Activated CD8-positive, alpha-beta memory T cell treated with anti-CD3 and anti-CD28 coated beads, Interleukin-2, amount 50 U/mL, for 4 hours (primary cell): ENCODE measurements around the gene FBXO41.

ENCODE experiments used
- DNase-seq: peaks from one replicate; pipeline ENCODE4 v3.0.0-alpha.2; 2020

The FBXO41 gene

DNA sequence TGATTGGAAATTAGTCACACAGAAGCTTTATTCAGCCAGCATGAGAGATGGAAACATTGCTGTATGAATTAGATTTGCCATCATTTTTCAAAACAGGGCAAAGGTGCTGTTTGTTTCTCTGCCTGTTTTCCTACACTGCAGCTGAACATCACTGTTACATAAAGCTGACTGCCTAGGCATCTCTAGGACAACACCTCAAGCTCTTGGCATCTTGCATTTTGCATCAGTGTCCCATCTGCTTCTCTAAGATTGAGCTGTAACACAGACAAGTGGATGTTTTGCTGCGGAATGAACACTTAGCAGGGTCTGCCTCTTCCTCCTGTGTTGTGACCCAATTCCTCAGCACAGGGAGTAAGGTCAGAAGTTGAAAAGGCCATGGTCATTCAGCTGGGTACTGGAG lies 45.3 kb downstream of the FBXO41 start:
- no peak for DNase-seq

DNA sequence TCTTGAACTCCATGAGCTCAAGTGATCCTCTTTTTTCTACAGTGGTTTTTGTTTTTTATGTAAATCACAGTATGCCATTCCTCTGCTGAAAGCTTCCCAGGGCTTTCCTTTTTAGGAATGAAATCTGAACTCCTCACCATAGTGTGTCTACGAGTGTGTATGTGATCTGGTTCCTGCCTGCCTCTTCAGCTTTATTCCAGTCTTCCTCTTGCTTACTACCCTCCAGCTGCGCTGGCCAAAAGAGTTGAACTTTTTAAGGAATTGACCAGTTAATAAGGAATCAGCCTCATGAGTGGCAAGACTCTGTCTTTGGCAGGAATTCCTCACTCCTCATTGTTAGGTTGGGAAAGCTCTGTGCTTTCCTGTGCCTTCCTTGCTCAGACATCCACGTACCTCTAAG lies 46.1 kb downstream of the FBXO41 start:
- no peak for DNase-seq

DNA sequence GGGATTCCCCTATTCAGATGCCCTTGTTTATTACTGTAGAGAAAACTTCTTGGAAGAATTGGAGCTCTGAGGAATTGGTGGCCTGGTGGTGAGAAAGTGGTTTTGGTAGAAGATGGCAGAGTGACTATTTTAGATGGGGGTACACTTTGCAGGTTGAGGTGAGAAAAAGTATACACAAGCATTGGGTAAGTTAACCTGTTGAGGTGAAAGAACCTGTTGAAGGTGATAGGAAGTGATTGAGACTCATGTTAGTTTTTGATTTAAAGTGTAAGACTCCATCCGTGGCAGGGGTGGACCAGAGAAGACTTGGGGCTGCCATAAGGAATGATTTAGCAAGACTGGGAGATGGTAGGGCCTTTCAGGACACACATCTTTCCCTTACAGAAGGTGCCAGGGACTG lies 47.1 kb downstream of the FBXO41 start:
- no peak for DNase-seq

DNA sequence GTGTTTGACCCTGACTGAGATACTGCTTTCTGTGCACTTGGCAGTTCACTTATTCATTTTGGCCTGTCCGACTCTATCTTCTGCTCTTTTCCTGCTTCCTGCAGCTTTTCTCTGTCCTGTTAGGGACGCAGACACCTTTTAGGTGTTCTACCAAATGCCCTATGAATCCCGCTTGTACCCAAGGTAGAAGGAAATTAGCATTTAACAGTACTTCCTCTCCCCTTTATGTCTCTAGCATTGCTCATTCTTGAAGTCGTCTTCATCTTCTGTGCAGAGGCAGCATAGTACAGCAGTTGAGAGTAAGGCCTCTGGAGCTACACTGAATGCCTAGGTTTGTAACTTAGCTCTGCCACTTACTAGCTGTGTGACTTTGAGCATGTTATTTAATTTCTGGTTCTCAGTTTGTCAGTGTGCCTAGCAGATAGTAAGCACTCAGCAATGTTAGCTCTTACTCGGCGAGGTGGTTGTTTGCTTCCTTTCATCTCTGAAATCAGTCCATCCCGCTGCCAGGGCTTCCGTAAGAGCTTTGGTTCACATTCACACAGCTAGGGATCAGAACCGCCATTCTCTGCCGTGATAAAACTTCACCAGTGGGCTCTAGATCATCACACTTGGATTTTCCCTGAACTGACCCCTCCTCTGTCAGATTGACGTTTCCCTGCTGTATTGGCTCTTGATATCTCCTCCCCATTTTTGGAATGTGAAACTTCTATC lies 48.8 kb downstream of the FBXO41 start:
- no peak for DNase-seq

DNA sequence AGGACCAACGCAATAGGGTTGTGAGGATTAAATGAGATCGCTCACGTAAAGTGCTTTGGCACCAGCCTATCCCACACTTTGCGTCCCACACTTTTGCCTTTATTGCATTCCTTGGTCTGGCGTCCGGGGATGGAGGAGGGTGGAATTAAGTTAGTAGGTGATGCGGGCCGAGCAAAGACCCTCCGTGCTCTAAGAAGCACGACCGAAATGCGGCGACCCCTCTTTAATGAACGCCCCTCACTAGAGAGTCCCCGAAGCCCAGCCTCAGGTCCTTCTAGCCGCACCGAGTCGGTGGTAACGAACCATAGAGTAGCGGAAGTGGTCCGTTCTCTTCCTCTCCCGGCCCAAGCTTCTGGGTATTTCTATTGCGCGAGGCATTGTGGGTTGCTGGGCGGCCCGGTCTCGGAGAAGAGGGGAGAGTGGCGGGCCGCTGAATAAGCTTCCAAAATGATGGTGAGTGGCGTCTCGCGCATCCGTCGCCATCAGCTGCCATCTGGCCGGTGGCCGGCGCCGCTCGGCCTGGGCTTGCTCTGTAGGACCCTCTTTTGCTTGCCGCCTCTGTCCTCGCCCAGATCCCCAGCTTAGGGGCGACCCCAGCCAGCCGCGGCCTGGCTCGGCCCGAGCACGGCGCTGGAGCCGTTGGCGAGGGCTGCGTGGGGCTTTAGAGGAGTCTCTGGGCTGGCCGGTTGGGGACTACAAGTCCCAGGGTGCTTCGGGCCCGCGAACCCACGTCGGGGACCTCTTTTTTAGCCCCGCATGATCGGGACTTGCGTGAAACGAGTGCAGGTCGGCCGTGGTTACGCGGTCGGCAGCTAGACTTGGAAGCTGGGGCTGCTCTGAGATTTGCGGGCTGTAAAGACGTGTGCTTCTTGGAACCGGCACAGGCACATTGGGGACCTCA lies 50.1 kb downstream of the FBXO41 start, which contains the start of gene CCT7:
Gene CCT7, plus strand, starts transcription at position 377 of the 901 bp plus-strand sequence. Its CDS starts 71 bp downstream, at position 448.
- peak; percentile 82 for DNase-seq

- peak; percentile 91 for DNase-seq
These were observed 50.9 kb downstream of the FBXO41 start, which contains the start of gene PRADC1 for GRCh38 chr2:73233154-73233931. PRADC1 (minus strand) TSS chr2:73233239; CDS start chr2:73233160, 79 bp downstream.

DNA sequence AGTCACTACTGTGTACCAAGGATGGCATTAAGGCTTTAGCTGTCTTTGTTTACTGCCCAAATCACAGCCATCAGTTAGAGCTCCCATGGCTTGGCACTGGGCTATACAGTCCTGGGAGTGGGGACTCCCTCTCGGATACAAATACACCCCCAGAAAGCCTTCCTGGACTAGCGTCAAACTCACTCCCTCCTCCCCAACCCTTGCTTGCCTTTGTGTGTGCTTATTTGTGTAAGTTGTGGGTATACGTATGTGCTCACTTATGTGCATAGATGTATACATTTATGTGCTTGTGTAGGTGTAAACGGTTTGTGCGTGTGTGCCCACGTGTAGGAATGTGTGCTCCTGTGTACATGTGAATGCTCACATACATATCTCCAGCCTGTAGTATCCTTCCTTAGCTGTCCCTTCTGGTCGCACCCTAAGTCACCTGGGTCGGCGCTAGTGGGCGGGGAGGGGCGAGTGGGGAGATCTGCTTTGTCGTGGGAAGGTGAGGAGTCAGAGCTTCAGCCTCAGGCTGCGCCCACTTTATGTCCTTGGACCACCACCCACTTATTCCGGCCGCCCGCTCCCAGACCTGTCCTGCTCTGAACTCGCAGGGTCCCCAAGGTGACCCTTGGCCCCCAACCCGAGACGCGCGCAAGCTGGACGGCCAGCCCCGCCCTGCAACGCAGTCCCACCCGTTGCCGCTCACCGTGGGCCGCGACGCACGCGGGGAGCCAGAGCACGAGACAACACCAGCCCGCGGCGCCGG lies 51.7 kb downstream of the FBXO41 start:
- DNase-seq, result no peak

- no peak for DNase-seq
These were observed 55.6 kb downstream of the FBXO41 start for GRCh38 chr2:73228631-73229030.

- DNase-seq, result no peak
These were observed 57.2 kb downstream of the FBXO41 start for GRCh38 chr2:73227086-73227485.

DNA sequence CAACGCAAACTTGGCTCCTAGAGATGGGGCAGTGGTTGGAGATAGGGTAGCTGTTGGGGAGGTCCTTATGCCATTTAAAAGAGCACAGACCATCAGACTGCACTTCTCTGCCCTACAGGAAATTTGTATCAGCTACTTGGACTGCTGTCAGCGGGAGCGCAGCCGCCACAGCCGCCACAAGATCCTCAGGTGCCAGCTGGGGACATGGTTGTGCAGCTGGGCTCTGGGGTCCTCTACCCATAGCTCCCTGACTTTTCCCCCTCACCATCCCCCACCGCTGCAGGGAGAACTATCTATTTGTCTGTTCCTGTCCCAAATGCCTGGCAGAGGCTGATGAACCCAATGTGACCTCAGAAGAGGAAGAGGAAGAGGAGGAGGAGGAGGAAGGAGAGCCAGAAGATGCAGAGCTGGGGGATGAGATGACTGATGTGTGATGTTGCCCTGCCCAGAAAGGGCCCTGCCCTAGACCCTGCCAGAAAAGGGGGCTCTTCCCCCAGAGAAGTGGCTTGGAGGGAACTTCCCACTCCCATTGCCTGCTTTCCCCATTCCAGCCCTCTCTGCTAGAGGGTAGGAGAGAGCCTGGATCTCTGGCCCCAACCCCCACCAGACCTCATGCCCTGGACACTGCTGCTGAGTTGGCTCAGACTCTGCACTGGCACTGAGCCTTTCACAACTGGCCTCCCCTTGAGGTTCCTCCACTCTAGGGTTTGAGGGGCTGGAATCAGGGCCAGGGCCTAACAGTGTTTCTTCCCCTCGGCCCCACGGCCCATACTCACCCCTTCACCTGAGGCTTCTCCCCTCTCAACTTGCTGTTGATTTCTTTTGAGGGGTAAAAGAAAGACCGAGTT lies 58.5 kb downstream of the FBXO41 start:
- DNase-seq, result no peak

DNA sequence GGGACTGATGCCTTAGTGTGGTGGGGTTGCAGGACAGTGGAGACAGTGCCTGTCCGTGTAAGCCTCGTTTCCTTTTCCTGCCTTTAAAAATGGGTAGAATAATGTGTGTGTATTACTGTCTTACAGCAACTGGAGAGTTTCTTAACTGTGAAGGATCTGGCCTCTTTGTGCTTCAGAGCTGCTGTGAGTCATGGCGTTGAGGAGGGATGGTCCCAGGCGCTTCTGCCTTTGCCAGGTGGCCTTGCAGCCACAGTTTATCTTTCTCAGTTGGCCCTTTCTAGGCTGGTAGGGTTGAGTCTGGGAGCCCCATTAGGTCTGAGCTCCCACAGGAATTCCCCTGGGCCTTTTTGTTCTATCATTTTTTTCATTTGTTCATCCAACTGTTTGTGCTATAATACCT lies 60.5 kb downstream of the FBXO41 start:
- DNase-seq, result no peak

DNA sequence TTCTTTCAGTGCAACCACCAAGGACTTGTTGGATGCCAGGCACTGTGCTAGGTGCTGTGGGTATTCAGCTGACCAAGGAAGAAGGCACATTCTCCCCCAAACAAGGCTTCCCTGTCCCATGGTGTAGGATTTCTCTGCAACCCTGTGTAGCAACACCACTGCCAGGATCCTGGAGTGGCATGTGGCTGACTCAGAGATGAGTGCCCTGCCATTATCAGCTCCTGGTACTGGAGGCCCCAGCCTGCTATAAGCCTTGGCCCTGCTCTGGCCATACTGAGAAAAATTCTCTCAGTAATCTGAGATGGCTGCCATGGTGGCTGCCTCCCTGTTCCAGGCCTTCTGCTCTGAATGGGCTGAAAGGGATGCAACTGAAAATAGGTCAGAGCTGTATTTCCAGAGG lies 66.0 kb downstream of the FBXO41 start:
- DNase-seq, result no peak

DNA sequence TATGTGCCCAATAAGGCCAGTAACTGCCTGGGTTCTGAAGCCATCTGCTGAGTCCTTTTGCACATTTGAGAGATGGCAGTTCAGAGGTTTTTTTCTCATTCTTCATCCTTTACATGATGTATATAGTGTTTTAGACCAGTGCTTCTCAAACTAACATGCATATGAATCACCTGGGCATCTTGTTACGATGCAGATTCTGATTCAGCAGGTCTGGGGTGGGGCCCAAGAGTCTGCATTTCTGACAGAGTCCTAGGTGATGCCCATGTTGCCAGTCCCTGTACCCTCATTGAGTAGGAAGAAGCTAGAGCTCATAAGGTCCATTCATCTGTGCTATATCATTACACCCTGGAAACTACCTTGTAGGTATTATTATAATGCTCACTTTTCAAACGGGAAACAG lies 66.5 kb downstream of the FBXO41 start:
- DNase-seq, result no peak

- DNase-seq, result no peak
These were observed 67.1 kb downstream of the FBXO41 start for GRCh38 chr2:73217160-73217559.

GRCh38 chr2:73215254-73215653 lies 69.0 kb downstream of the FBXO41 start:
- no peak for DNase-seq

GRCh38 chr2:73214120-73215035 lies 69.9 kb downstream of the FBXO41 start, which contains the start of gene SMYD5:
SMYD5 (plus strand) TSS chr2:73214245; CDS start chr2:73214267, 22 bp downstream.
- peak; percentile 94 for DNase-seq

DNA sequence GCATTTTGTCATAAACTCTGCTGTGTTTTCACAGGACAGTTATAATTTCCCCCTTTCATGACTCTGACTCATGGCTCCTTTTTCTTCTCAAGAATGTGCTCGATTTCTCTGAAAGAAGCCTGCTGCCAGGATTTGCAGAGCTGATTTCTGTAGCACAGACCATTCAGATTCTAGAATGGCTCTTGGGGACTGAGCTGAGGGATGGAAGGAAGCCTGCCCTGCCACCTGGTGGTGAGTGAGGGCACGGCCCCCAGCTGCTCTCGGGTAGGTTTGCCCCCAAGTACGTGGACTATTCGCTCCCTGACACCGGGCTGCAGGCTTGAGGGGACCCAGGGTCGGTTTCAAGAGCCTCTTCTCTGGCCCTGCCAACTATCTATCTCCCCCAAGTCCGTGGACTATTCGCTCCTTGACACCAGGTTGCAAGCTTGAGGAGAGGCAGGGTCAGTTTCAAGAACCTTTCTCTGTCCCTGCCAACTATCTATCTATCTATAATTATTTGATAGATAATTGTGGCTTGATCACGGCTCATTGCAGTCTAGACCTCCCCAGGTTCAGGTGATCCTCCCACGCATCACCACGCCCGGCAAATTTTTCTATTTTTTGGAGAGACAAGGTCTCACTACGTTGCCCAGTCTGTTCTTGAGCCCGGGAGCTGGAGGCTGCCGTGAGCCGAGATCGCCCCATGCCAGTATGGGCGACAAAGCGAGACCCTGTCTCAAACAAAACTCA lies 71.7 kb downstream of the FBXO41 start:
- peak; percentile 77 for DNase-seq

DNA sequence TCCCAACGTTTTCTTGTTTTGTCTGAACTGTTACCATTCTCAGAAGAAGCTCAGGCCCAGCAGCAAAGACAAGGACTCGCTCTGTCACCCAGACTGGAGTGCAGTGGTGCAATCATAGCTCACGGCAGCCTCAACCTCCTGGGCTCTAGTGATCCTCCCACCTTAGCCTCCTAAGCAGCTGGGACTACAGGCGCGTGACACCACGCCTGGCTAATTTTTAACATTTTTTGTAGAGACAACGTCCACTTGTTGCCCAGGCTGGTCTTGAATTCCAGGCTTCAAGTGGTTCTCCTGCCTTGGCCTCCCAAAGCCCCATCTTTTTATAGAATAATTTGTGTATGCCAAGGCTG lies 72.2 kb downstream of the FBXO41 start:
- DNase-seq, result no peak

DNA sequence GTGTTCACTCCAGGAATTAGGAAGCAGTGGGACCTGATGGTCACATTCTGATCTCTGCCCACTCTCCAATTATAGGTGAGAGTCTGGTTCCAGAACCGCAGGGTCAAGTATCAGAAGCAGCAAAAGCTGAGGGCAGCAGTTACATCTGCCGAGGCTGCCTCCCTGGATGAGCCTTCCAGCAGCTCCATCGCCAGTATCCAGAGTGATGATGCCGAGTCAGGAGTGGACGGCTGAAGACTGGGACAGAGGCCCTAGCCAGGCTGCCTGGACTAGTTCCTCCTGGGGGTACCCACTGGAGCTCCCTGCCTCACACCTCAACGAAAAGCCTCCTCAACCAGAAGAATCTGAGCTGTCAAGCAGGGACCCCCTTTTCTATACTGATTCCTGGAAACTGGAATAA lies 73.6 kb downstream of the FBXO41 start:
- DNase-seq, result no peak

DNA sequence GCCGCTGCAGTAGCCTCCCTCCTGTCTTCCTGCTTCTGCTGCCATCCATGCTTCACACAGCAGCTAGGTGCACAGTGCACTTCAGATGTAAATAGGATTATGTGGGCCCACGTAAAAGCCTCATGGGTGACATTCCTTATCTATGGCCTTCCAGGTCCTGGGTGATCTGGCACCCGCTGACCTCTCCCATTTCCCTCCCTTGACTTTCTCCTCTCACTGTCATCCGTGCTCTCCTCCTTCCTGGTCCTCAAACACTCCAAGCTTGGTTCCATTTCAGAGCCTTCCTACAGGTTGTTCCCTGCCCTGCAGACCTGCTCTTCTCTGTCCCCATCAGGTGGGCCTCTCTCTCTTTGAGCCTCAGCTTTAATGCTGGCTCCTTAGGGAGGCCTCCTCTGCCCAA lies 74.3 kb downstream of the FBXO41 start:
- DNase-seq, result no peak
